ENCODE data around the gene YEATS2.

DNA sequence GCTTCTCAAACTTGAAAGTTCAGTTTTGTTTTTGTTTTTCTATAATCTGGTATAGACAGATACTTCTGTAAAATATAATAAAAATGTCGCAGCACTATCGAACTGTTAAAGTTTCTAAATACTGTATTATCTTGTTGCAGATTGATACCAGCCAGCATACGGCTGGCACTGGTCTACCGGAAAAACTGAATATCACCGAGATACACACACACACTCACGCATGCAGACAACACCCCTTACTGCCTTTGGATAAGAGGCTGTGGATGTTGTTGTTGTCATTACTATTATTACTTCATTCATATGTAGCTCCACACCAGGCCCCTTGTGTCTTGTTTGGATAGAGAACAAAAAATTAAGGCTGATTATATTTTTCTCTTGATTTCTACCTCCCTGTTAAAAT, 95.4 kb downstream of the YEATS2 start:
- TF ChIP-seq, protein P1, sequence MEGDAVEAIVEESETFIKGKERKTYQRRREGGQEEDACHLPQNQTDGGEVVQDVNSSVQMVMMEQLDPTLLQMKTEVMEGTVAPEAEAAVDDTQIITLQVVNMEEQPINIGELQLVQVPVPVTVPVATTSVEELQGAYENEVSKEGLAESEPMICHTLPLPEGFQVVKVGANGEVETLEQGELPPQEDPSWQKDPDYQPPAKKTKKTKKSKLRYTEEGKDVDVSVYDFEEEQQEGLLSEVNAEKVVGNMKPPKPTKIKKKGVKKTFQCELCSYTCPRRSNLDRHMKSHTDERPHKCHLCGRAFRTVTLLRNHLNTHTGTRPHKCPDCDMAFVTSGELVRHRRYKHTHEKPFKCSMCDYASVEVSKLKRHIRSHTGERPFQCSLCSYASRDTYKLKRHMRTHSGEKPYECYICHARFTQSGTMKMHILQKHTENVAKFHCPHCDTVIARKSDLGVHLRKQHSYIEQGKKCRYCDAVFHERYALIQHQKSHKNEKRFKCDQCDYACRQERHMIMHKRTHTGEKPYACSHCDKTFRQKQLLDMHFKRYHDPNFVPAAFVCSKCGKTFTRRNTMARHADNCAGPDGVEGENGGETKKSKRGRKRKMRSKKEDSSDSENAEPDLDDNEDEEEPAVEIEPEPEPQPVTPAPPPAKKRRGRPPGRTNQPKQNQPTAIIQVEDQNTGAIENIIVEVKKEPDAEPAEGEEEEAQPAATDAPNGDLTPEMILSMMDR (tag by site-specific recombination; IDR thresholded peaks at IDR 0.05), result no peak
- TF ChIP-seq ZNF704 (tag by site-specific recombination; IDR thresholded peaks at IDR 0.05) (no peak), ZNF558 (tag by site-specific recombination; IDR thresholded peaks at IDR 0.05) (no peak), ZNF274 (IDR thresholded peaks at IDR 0.05; ENCODE audit: low read length) (no peak), ZNF274 (tag by site-specific recombination; IDR thresholded peaks at IDR 0.05; ENCODE audit: borderline replicate concordance) (no peak), ZNF707 (tag by site-specific recombination; IDR thresholded peaks at IDR 0.05) (no peak), IKZF3 (tag by site-specific recombination; IDR thresholded peaks at IDR 0.05) (no peak), ZNF146 (tag by site-specific recombination; IDR thresholded peaks at IDR 0.05) (no peak), ZNF132 (tag by site-specific recombination; IDR thresholded peaks at IDR 0.05; ENCODE audit: borderline replicate concordance) (no peak), ZNF311 (tag by site-specific recombination; IDR thresholded peaks at IDR 0.05; ENCODE audit: borderline replicate concordance) (no peak), ZNF121 (tag by site-specific recombination; IDR thresholded peaks at IDR 0.05) (no peak)
- TF ChIP-seq, protein P2, sequence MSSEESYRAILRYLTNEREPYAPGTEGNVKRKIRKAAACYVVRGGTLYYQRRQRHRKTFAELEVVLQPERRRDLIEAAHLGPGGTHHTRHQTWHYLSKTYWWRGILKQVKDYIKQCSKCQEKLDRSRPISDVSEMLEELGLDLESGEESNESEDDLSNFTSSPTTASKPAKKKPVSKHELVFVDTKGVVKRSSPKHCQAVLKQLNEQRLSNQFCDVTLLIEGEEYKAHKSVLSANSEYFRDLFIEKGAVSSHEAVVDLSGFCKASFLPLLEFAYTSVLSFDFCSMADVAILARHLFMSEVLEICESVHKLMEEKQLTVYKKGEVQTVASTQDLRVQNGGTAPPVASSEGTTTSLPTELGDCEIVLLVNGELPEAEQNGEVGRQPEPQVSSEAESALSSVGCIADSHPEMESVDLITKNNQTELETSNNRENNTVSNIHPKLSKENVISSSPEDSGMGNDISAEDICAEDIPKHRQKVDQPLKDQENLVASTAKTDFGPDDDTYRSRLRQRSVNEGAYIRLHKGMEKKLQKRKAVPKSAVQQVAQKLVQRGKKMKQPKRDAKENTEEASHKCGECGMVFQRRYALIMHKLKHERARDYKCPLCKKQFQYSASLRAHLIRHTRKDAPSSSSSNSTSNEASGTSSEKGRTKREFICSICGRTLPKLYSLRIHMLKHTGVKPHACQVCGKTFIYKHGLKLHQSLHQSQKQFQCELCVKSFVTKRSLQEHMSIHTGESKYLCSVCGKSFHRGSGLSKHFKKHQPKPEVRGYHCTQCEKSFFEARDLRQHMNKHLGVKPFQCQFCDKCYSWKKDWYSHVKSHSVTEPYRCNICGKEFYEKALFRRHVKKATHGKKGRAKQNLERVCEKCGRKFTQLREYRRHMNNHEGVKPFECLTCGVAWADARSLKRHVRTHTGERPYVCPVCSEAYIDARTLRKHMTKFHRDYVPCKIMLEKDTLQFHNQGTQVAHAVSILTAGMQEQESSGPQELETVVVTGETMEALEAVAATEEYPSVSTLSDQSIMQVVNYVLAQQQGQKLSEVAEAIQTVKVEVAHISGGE (tag by site-specific recombination; conservative IDR thresholded peaks at IDR 0.05; ENCODE audit: low read depth), result no peak
- TF ChIP-seq, protein P3, sequence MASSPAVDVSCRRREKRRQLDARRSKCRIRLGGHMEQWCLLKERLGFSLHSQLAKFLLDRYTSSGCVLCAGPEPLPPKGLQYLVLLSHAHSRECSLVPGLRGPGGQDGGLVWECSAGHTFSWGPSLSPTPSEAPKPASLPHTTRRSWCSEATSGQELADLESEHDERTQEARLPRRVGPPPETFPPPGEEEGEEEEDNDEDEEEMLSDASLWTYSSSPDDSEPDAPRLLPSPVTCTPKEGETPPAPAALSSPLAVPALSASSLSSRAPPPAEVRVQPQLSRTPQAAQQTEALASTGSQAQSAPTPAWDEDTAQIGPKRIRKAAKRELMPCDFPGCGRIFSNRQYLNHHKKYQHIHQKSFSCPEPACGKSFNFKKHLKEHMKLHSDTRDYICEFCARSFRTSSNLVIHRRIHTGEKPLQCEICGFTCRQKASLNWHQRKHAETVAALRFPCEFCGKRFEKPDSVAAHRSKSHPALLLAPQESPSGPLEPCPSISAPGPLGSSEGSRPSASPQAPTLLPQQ (tag by site-specific recombination; IDR thresholded peaks at IDR 0.05), result no peak
